Measurements from ENCODE around the gene PNKD.

The PNKD gene

DNA sequence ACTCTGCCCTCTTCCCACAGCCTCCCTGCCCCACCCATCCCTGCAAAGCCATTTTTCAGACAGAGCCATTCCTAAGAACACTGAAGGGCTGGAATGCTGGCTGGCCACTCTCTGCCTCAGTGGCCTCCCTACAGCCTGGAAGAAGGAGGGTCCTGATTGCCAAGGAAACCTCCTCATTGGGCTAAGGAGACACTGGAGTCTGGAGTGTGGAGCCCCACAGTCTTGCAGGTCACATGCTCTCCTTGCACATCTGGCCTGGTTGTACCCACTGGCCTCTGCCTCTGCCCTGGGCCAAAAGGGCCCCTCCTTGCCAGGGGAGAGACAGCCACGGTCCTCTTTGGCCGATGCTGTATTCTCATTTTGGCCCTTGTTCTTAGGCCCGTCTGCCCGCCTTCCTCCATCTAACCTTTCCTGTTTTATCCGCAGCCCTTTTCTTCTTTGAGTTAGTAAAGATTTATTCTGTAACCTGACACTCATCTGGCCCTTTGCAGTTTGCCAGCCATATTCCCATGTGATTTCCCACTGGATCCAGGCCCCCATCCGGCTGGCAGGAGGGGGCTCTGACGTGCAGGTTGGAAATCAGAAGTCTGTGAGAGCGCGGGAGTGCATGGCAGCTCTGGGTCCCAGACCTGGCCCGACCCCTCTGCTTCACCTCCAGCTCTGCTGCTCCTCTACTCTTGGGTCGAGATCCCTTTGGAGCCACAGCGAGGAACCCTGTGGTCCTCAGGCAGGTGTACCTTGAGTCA, 75.3 kb downstream of the PNKD start:
- TF ChIP-seq POLR2AphosphoS5 (IDR thresholded peaks at IDR 0.05; ENCODE audit: low read depth) = no peak
- TF ChIP-seq GABPA (IDR thresholded peaks at IDR 0.05; ENCODE audit: low read depth) = no peak
- TF ChIP-seq, protein P1, sequence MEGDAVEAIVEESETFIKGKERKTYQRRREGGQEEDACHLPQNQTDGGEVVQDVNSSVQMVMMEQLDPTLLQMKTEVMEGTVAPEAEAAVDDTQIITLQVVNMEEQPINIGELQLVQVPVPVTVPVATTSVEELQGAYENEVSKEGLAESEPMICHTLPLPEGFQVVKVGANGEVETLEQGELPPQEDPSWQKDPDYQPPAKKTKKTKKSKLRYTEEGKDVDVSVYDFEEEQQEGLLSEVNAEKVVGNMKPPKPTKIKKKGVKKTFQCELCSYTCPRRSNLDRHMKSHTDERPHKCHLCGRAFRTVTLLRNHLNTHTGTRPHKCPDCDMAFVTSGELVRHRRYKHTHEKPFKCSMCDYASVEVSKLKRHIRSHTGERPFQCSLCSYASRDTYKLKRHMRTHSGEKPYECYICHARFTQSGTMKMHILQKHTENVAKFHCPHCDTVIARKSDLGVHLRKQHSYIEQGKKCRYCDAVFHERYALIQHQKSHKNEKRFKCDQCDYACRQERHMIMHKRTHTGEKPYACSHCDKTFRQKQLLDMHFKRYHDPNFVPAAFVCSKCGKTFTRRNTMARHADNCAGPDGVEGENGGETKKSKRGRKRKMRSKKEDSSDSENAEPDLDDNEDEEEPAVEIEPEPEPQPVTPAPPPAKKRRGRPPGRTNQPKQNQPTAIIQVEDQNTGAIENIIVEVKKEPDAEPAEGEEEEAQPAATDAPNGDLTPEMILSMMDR (IDR thresholded peaks at IDR 0.05; ENCODE audit: insufficient read depth, low read length) = no peak
- TF ChIP-seq SPI1 (IDR thresholded peaks at IDR 0.05; ENCODE audit: borderline replicate concordance, low read depth) = no peak
- TF ChIP-seq, protein P2, sequence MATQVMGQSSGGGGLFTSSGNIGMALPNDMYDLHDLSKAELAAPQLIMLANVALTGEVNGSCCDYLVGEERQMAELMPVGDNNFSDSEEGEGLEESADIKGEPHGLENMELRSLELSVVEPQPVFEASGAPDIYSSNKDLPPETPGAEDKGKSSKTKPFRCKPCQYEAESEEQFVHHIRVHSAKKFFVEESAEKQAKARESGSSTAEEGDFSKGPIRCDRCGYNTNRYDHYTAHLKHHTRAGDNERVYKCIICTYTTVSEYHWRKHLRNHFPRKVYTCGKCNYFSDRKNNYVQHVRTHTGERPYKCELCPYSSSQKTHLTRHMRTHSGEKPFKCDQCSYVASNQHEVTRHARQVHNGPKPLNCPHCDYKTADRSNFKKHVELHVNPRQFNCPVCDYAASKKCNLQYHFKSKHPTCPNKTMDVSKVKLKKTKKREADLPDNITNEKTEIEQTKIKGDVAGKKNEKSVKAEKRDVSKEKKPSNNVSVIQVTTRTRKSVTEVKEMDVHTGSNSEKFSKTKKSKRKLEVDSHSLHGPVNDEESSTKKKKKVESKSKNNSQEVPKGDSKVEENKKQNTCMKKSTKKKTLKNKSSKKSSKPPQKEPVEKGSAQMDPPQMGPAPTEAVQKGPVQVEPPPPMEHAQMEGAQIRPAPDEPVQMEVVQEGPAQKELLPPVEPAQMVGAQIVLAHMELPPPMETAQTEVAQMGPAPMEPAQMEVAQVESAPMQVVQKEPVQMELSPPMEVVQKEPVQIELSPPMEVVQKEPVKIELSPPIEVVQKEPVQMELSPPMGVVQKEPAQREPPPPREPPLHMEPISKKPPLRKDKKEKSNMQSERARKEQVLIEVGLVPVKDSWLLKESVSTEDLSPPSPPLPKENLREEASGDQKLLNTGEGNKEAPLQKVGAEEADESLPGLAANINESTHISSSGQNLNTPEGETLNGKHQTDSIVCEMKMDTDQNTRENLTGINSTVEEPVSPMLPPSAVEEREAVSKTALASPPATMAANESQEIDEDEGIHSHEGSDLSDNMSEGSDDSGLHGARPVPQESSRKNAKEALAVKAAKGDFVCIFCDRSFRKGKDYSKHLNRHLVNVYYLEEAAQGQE (IDR thresholded peaks at IDR 0.05; ENCODE audit: insufficient replicate concordance, low read depth) = no peak
- no peaks in the 10 kb centered on the region for H3K27me3 ChIP-seq (ENCODE audit: insufficient read depth, poor library complexity, severe bottlenecking)
- H3K27ac ChIP-seq (replicated peaks) = no peak overlapping the region
- DNase-seq (ENCODE audit: low read depth in 1 of 2, low spot score in 1 of 2) = no peak
- no peak overlapping the region for H3K4me3 ChIP-seq (replicated peaks; ENCODE audit: insufficient read depth, low read length)

DNA sequence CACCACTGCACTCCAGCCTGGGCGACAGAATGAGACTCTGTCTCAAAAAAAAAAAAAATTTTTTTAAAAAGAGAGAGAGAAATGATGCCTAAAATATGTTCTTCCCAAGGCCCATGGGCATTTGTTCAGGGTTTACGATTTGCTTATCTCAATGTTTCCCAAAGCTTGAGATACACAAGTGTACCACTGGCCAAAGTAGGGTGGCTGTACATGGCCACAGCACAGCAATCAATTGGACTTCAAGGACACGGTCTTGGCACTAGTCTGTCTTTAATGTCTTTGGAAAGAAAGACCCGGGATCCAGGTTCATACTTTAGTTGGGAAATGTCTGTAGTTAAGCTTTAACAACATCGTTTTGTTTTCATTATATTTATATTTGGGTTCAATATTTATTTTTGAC, 76.9 kb downstream of the PNKD start:
- DNase-seq (ENCODE audit: low read depth in 1 of 2, low spot score in 1 of 2) = no peak
- Histone ChIP-seq H3K4me3 (replicated peaks; ENCODE audit: insufficient read depth, low read length) (no peak overlapping the region), H3K27ac (replicated peaks) (no peak overlapping the region), H3K27me3 (ENCODE audit: insufficient read depth, poor library complexity, severe bottlenecking) (no peaks in the 10 kb centered on the region)
- no peak for TF ChIP-seq GABPA (IDR thresholded peaks at IDR 0.05; ENCODE audit: low read depth)
- TF ChIP-seq, protein P1 (IDR thresholded peaks at IDR 0.05; ENCODE audit: insufficient read depth, low read length) = no peak

DNA sequence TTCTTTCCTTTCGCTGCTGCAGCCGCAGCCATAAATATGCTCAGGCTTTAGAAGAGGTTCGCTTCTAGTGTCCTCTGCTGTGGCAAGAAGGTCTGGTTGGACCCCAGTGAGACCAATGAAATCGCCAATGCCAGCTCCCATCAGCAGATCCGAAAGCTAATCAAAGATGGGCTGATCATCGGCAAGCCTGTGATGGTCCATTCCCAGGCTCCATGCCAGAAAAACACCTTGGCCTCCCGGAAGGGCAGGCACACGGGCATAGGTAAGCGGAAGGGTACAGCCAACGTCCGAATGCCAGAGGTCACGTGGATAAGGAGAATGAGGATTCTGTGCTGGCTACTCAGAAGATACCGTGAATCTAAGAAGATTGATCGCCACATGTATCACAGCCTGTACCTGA, 83.7 kb downstream of the PNKD start:
- H3K4me3 ChIP-seq (replicated peaks; ENCODE audit: insufficient read depth, low read length) = no peak overlapping the region
- TF ChIP-seq POLR2AphosphoS5 (IDR thresholded peaks at IDR 0.05; ENCODE audit: low read depth) (no peak), SPI1 (IDR thresholded peaks at IDR 0.05; ENCODE audit: borderline replicate concordance, low read depth) (no peak), GABPA (IDR thresholded peaks at IDR 0.05; ENCODE audit: low read depth) (no peak)
- TF ChIP-seq, protein P1 (IDR thresholded peaks at IDR 0.05; ENCODE audit: insufficient read depth, low read length) = no peak
- TF ChIP-seq, protein P2 (IDR thresholded peaks at IDR 0.05; ENCODE audit: insufficient replicate concordance, low read depth) = no peak
- H3K27me3 ChIP-seq (ENCODE audit: insufficient read depth, poor library complexity, severe bottlenecking) = no peaks in the 10 kb centered on the region
- no peak overlapping the region for H3K27ac ChIP-seq (replicated peaks)
- no peak for DNase-seq (ENCODE audit: low read depth in 1 of 2, low spot score in 1 of 2)
